Measurements from ENCODE around the gene GSN. TPM values are rescaled to one million over a fixed set of nuclear protein-coding genes. Genes with fewer than 3 reads are reported as not detected.

Gene GSN
- total and polyA plus RNA-seq, 9 of the 15 experiments (the other 6 are each of a cell fraction or from before 2014, with no cell fraction given): 0.39 to 16.6 (median 8.2) TPM

GRCh38 chr9:121294866-121295661 lies 27.1 kb downstream of the GSN start:
- H3K4me2 ChIP-seq (ENCODE audit: insufficient read depth, low read length): no peak overlapping the region
- H3K27ac ChIP-seq (ENCODE audit: extremely low read depth, low read depth, low read length): no peak overlapping the region
- no peaks in the 10 kb centered on the region for H3K9me3 ChIP-seq (replicated peaks; ENCODE audit: control insufficient read depth, insufficient read depth, low read depth, low read length)
- no peaks in the 10 kb centered on the region for H3K27me3 ChIP-seq (ENCODE audit: control insufficient read depth in 2 of 2, insufficient read depth in 2 of 2, low read length in 2 of 2)
- H3K9me1 ChIP-seq (ENCODE audit: control insufficient read depth, insufficient read depth, low read length): no peaks in the 10 kb centered on the region
- peak; percentile 72 for TF ChIP-seq RBM25 (IDR thresholded peaks at IDR 0.05; ENCODE audit: low read depth, low read length, severe bottlenecking)
- peak; percentile 33; the same call in 1 of the 2 replicates for TF ChIP-seq BCOR (IDR thresholded peaks at IDR 0.05)
- TF ChIP-seq SIN3B (IDR thresholded peaks at IDR 0.05; ENCODE audit: low read depth): no peak
- BruUV-seq (replicated peaks): no TSS peak
- POLR2A ChIA-PET: no interaction called here
- intact Hi-C loops (cut with micrococcal nuclease): no loop called here
- ATAC-seq (no peak), FAIRE-seq (no peak), DNase-seq (ENCODE audit: extremely low read depth in 1 of 4, low spot score in 3 of 4) (no peak)
- WGBS (ENCODE audit: insufficient coverage, low coverage, missing lambda C conversion rate): 76% methylated on average over 13 of the region's 13 CpGs
- H3K36me3 ChIP-seq (ENCODE audit: control insufficient read depth, insufficient read depth, low read length): no peaks in the 10 kb centered on the region
- peak overlapping the region in 1 of 2 experiments; percentile 6; a peak in 1 of 4 replicates for H3K9ac ChIP-seq (ENCODE audit: insufficient read depth in 1 of 2, low read depth in 2 of 2, low read length in 2 of 2)
- no peaks in the 10 kb centered on the region for H4K20me1 ChIP-seq (replicated peaks; ENCODE audit: control insufficient read depth, insufficient read depth, low read length)
- no peak overlapping the region for H2AFZ ChIP-seq (ENCODE audit: low read depth, low read length)
- CTCF ChIA-PET (ENCODE audit: low intra/inter-chr PET ratio): no interaction called here
- no peak overlapping the region for H3K4me3 ChIP-seq
- H3K79me2 ChIP-seq (ENCODE audit: control insufficient read depth, insufficient read depth, low read length): no peaks in the 10 kb centered on the region
- in situ Hi-C loops (cut with MboI): no loop called here
- H3K4me1 ChIP-seq (replicated peaks in 1 of 2; ENCODE audit: control insufficient read depth in 2 of 2, insufficient read depth in 2 of 2, low read length in 2 of 2): peaks cover 7 to 23% of the 10 kb centered on the region in 2 experiments; a peak in 4 of 5 replicates

GRCh38 chr9:121295662-121296191 lies 27.8 kb downstream of the GSN start:
- no peak overlapping the region for H3K27ac ChIP-seq (ENCODE audit: extremely low read depth, low read depth, low read length)
- no peaks in the 10 kb centered on the region for H3K27me3 ChIP-seq (ENCODE audit: control insufficient read depth in 2 of 2, insufficient read depth in 2 of 2, low read length in 2 of 2)
- no peak overlapping the region for H3K4me3 ChIP-seq
- peaks cover 6 to 25% of the 10 kb centered on the region in 2 experiments; a peak in 4 of 5 replicates for H3K4me1 ChIP-seq (replicated peaks in 1 of 2; ENCODE audit: control insufficient read depth in 2 of 2, insufficient read depth in 2 of 2, low read length in 2 of 2)
- intact Hi-C loops (cut with micrococcal nuclease): no loop called here
- FAIRE-seq (no peak), DNase-seq (ENCODE audit: extremely low read depth in 1 of 4, low spot score in 3 of 4) (no peak), ATAC-seq (no peak)
- no peak overlapping the region for H3K4me2 ChIP-seq (ENCODE audit: insufficient read depth, low read length)
- H3K9me3 ChIP-seq (replicated peaks; ENCODE audit: control insufficient read depth, insufficient read depth, low read depth, low read length): no peaks in the 10 kb centered on the region
- no peaks in the 10 kb centered on the region for H3K79me2 ChIP-seq (ENCODE audit: control insufficient read depth, insufficient read depth, low read length)
- H2AFZ ChIP-seq (ENCODE audit: low read depth, low read length): no peak overlapping the region
- WGBS (ENCODE audit: insufficient coverage, low coverage, missing lambda C conversion rate): 54% methylated on average over 3 of the region's 5 CpGs
- H3K36me3 ChIP-seq (ENCODE audit: control insufficient read depth, insufficient read depth, low read length): no peaks in the 10 kb centered on the region
- POLR2A ChIA-PET: no interaction called here
- in situ Hi-C loops (cut with MboI): no loop called here
- peak overlapping the region in 1 of 2 experiments; percentile 6; a peak in 2 of 4 replicates for H3K9ac ChIP-seq (ENCODE audit: insufficient read depth in 1 of 2, low read depth in 2 of 2, low read length in 2 of 2)
- CTCF ChIA-PET (ENCODE audit: low intra/inter-chr PET ratio): no interaction called here
- BruUV-seq (replicated peaks): no TSS peak
- no peaks in the 10 kb centered on the region for H4K20me1 ChIP-seq (replicated peaks; ENCODE audit: control insufficient read depth, insufficient read depth, low read length)
- H3K9me1 ChIP-seq (ENCODE audit: control insufficient read depth, insufficient read depth, low read length): no peaks in the 10 kb centered on the region
- no peak for TF ChIP-seq MEF2D (tag; conservative IDR thresholded peaks at IDR 0.05; ENCODE audit: low read depth)
- no peak for TF ChIP-seq ATF3 (IDR thresholded peaks at IDR 0.05)
- no peak for TF ChIP-seq ATF3 (CRISPR knock-in tag; conservative IDR thresholded peaks at IDR 0.05)
- no peak for TF ChIP-seq LEF1 (IDR thresholded peaks at IDR 0.05)
- no peak for TF ChIP-seq LARP7 (IDR thresholded peaks at IDR 0.05)
- no peak for TF ChIP-seq NFIX (CRISPR knock-in tag; IDR thresholded peaks at IDR 0.05; ENCODE audit: low read depth)
- no peak for TF ChIP-seq SMARCA5 (IDR thresholded peaks at IDR 0.05)
- no peak for TF ChIP-seq HNRNPL (IDR thresholded peaks at IDR 0.05; ENCODE audit: low read depth, low read length)
- TF ChIP-seq FOSL1 (tag; conservative IDR thresholded peaks at IDR 0.05): no peak
- no peak for TF ChIP-seq NEUROD1 (IDR thresholded peaks at IDR 0.05; ENCODE audit: borderline replicate concordance, low read depth, low read length, partially characterized antibody)
- TF ChIP-seq CBX3 (IDR thresholded peaks at IDR 0.05; ENCODE audit: borderline replicate concordance in 1 of 2, low read length in 2 of 2): no peak

Measured in K562 (cell line).